Measurements from ENCODE around the gene PUS7. TPM values are rescaled to one million over a fixed set of nuclear protein-coding genes. Genes with fewer than 3 reads are reported as not detected.
A peak's percentile ranks its signal among the peaks of the same experiment; 100 is the strongest.
"Not testable (repeated sequence)": the region's sequence is repeated elsewhere in the genome, so short reads cannot be mapped to it uniquely, and the experiment has no call there.

Gene PUS7
- total RNA-seq, 1 donor from 2014 or later: 17.8 TPM

DNA sequence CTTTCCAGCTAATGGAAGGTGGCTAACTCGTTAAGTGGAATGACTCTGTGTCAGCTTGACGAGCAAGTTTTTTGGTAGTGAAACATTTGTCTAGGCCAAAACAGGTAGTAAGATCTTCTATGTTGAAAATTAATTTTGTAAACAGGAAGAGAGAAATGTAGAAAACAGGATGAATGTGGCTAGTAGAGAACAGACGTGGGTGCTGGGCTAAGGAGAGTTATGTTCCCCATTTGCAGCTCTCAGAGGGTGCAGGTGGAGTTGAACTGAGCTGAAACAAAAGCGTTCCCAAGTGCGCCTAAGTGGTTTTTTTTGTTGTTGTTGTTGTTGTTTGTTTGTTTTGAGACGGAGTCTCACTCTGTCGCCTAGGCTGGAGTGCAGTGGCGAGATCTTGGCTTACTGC, 73.9 kb downstream of the PUS7 start:
- Mint-ChIP-seq H3K27ac (peak overlapping the region; percentile 89), H3K27me3 (no peaks in the 10 kb centered on the region), H3K4me3 (peak overlapping the region; percentile 60), H3K36me3 (ENCODE audit: low read depth) (no peaks in the 10 kb centered on the region), H3K4me1 (peaks cover 74% of the 10 kb centered on the region), H3K9me3 (no peaks in the 10 kb centered on the region)
- ChIA-PET CTCF (interaction anchor here (0.9 kb wide), 1 partner anchor 18 kb away, joined by 3 read pairs; no protein-coding TSS in a partner anchor), POLR2A (interaction anchor here (0.6 to 1.3 kb wide), 3 partner anchors 13 to 436 kb away, joined by 4 to 5 read pairs (median 5); partner anchors contain the start of gene RINT1)
- ATAC-seq (ENCODE audit: low read depth) (peak; percentile 59), DNase-seq (no peak)
- intact Hi-C loops (cut with micrococcal nuclease): no loop called here
- TF ChIP-seq, protein P1, sequence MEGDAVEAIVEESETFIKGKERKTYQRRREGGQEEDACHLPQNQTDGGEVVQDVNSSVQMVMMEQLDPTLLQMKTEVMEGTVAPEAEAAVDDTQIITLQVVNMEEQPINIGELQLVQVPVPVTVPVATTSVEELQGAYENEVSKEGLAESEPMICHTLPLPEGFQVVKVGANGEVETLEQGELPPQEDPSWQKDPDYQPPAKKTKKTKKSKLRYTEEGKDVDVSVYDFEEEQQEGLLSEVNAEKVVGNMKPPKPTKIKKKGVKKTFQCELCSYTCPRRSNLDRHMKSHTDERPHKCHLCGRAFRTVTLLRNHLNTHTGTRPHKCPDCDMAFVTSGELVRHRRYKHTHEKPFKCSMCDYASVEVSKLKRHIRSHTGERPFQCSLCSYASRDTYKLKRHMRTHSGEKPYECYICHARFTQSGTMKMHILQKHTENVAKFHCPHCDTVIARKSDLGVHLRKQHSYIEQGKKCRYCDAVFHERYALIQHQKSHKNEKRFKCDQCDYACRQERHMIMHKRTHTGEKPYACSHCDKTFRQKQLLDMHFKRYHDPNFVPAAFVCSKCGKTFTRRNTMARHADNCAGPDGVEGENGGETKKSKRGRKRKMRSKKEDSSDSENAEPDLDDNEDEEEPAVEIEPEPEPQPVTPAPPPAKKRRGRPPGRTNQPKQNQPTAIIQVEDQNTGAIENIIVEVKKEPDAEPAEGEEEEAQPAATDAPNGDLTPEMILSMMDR (IDR thresholded peaks at IDR 0.05): no peak

DNA sequence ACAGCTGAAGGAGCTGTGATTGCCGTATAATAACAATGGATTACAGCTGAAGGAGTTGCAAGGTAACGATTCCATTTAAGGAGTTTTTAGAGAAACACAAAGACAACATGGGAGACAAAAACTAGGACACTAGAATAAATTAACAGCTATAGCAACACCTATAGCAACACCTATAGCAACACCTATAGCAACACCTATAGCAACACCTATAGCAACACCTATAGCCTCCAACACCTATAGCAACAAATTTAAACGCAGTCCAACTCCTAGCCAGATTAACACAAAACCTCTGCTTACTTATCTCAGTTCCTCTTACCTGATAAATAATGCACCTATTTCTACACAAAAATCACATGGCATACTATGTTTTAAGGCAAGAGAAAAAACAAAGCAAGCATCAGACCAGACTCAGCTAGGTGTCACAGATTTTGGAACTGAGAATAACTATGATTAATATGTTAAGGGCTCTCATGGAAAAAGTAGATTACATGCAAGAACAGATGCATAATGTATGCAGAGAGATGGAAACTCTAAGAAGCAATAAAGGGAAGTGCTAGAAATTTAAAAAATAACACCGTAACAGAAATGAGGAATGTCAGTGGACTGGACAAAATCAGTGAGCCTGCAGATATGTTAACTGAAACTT, 77.6 kb downstream of the PUS7 start:
- DNase-seq: no peak
- Mint-ChIP-seq H3K27ac (peak overlapping the region; percentile 4), H3K27me3 (no peaks in the 10 kb centered on the region), H3K36me3 (ENCODE audit: low read depth) (no peaks in the 10 kb centered on the region), H3K9me3 (no peaks in the 10 kb centered on the region), H3K4me1 (peaks cover 52% of the 10 kb centered on the region), H3K4me3 (no peak overlapping the region)
- ChIA-PET CTCF (no interaction called here), POLR2A (no interaction called here)
- ATAC-seq (ENCODE audit: low read depth): peak; percentile 48
- TF ChIP-seq, protein P1 (IDR thresholded peaks at IDR 0.05): no peak
- intact Hi-C loops (cut with micrococcal nuclease): no loop called here

DNA sequence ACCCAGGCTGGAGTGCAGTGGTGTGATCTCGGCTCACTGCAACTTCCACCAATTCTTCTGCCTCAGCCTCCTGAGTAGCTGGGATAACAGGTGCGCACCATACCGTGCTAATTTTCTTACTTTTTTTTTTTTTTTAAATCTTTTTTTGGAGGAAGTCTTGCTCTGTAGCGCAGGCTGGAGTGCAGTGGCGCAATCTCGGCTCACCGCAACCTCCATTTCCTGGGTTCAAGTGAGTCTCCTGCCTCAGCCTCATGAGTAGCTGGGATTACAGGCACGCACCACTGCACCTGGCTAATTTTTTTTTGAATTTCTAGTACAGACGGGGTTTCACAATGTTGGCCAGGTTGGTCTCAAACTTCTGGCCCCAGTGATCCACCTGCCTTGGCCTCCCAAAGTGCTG, 79.9 kb downstream of the PUS7 start:
- DNase-seq; CTCF ChIA-PET; H3K27me3 Mint-ChIP-seq; H3K9me3 Mint-ChIP-seq; ATAC-seq (ENCODE audit: low read depth); intact Hi-C loops (cut with micrococcal nuclease); H3K4me3 Mint-ChIP-seq; H3K27ac Mint-ChIP-seq; H3K36me3 Mint-ChIP-seq (ENCODE audit: low read depth); POLR2A ChIA-PET: not testable (repeated sequence)
- peaks cover 32% of the 10 kb centered on the region for H3K4me1 Mint-ChIP-seq

DNA sequence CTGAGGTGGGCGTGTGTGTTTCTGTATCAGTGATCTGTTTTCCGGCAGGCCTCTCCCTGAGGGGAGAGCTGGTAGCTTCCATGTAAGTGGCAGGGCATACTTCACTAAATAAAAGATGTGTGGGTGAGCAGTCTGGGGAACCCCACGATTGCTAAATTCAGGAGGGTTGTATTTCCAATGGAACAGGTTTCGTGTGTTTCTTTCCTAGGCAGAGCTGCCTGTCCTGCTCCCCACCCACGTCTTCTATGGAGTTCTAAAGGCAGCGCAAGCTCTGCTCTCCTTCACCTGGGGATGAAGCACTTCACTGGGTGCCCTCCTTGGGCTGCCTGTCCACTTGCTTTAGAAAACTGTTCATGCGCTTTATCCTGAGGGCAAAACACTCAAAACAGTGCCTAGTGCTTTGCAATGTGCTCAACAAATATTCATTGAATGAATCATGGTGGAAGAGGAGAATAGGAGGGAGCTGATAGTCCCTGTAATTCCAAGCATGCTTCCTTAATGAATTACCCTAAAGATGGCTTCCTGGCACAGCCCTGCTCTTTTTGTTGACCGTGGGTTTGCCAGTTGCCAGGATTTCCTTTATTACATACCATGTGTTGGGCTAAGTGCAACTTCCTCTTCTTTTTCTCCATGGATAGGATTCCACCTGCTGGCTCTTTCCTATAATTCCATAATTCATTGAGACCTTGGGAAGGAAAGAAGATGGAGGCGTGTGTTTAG, 82.7 kb downstream of the PUS7 start:
- peaks cover 9% of the 10 kb centered on the region for H3K4me1 Mint-ChIP-seq
- H3K36me3 Mint-ChIP-seq (ENCODE audit: low read depth): no peaks in the 10 kb centered on the region
- ATAC-seq (ENCODE audit: low read depth) (no peak), DNase-seq (no peak)
- CTCF ChIA-PET: interaction anchor here (0.6 kb wide), 1 partner anchor 88 kb away, joined by 5 read pairs; no protein-coding TSS in a partner anchor
- no peaks in the 10 kb centered on the region for H3K27me3 Mint-ChIP-seq
- H3K4me3 Mint-ChIP-seq: no peak overlapping the region
- TF ChIP-seq, protein P1 (IDR thresholded peaks at IDR 0.05): no peak
- intact Hi-C loops (cut with micrococcal nuclease): no loop called here
- POLR2A ChIA-PET: interaction anchor here (0.7 kb wide), 1 partner anchor 13 kb away, joined by 3 read pairs; no protein-coding TSS in a partner anchor
- no peak overlapping the region for H3K27ac Mint-ChIP-seq
- H3K9me3 Mint-ChIP-seq: peaks cover 7% of the 10 kb centered on the region

DNA sequence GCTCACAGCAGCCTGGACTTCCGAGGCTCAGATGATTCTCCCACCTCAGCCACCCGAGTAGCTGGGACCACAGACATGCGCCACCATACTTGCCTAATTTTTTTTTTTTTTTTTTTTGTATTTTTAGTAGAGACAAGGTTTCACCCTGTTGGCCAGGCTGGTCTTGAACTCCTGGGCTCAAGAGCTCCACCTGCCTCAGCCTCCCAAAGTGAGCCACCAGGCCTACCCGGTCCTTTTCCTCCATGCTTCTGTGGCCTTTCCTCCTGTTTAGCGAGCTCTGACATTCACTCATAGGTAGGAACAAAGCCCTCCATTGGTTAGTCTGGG, 83.3 kb downstream of the PUS7 start:
- no peak overlapping the region for H3K4me3 Mint-ChIP-seq
- H3K36me3 Mint-ChIP-seq (ENCODE audit: low read depth): no peaks in the 10 kb centered on the region
- H3K27ac Mint-ChIP-seq: no peak overlapping the region
- ChIA-PET CTCF (interaction anchor here (0.6 kb wide), 1 partner anchor 87 kb away, joined by 5 read pairs; no protein-coding TSS in a partner anchor), POLR2A (interaction anchor here (0.7 kb wide), 1 partner anchor 13 kb away, joined by 3 read pairs; no protein-coding TSS in a partner anchor)
- H3K9me3 Mint-ChIP-seq: peaks cover 7% of the 10 kb centered on the region
- no peak for ATAC-seq (ENCODE audit: low read depth)
- no peak for DNase-seq
- intact Hi-C loops (cut with micrococcal nuclease): no loop called here
- H3K27me3 Mint-ChIP-seq: no peaks in the 10 kb centered on the region
- TF ChIP-seq, protein P1 (IDR thresholded peaks at IDR 0.05): no peak
- H3K4me1 Mint-ChIP-seq: peaks cover 7% of the 10 kb centered on the region
